ENCODE data around the gene INPP4A.

- TF ChIP-seq, protein P1, sequence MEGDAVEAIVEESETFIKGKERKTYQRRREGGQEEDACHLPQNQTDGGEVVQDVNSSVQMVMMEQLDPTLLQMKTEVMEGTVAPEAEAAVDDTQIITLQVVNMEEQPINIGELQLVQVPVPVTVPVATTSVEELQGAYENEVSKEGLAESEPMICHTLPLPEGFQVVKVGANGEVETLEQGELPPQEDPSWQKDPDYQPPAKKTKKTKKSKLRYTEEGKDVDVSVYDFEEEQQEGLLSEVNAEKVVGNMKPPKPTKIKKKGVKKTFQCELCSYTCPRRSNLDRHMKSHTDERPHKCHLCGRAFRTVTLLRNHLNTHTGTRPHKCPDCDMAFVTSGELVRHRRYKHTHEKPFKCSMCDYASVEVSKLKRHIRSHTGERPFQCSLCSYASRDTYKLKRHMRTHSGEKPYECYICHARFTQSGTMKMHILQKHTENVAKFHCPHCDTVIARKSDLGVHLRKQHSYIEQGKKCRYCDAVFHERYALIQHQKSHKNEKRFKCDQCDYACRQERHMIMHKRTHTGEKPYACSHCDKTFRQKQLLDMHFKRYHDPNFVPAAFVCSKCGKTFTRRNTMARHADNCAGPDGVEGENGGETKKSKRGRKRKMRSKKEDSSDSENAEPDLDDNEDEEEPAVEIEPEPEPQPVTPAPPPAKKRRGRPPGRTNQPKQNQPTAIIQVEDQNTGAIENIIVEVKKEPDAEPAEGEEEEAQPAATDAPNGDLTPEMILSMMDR (IDR thresholded peaks at IDR 0.05; ENCODE audit: poor library complexity, severe bottlenecking) = peak; percentile 66
- TF ChIP-seq POLR2AphosphoS5 (IDR thresholded peaks at IDR 0.05) (no peak), TAF1 (IDR thresholded peaks at IDR 0.05; ENCODE audit: low read depth) (no peak)
Measured at GRCh38 chr2:98412751-98413458, 31.8 kb upstream of the INPP4A start.
